Activated CD8-positive, alpha-beta memory T cell treated with anti-CD3 and anti-CD28 coated beads, Interleukin-2, amount 50 U/mL, for 48 hours (primary cell): ENCODE results near the gene ZNF33B.
"Not testable (repeated sequence)": the region's sequence is repeated elsewhere in the genome, so short reads cannot be mapped to it uniquely, and the experiment has no call there.

ENCODE experiments used
- DNase-seq: peaks from one replicate; pipeline ENCODE4 v3.0.0-alpha.2; 2020

ZNF33B gene

GRCh38 chr10:42638055-42638820, at the start of gene ZNF33B:
Gene ZNF33B (minus strand): TSS chr10:42638570. CDS start chr10:42636928, 1,642 bp downstream.
- DNase-seq: peak; percentile 96

GRCh38 chr10:42684517-42684916, 46.1 kb upstream of the ZNF33B start:
- DNase-seq: no peak

- DNase-seq: no peak
Observed at GRCh38 chr10:42680267-42680666, 41.9 kb upstream of the ZNF33B start.

- DNase-seq: not testable (repeated sequence)
Observed at GRCh38 chr10:42665181-42665979, 27.0 kb upstream of the ZNF33B start.

- DNase-seq: no peak
Observed at GRCh38 chr10:42654419-42654818, 16.0 kb upstream of the ZNF33B start.

- DNase-seq: no peak
Observed at GRCh38 chr10:42652858-42653257, 14.5 kb upstream of the ZNF33B start.

GRCh38 chr10:42650374-42650773, 12.0 kb upstream of the ZNF33B start:
- DNase-seq: no peak

- DNase-seq: no peak
Observed at GRCh38 chr10:42648512-42648911, 10.1 kb upstream of the ZNF33B start.

- no peak for DNase-seq
Observed at GRCh38 chr10:42646687-42647640, 8.6 kb upstream of the ZNF33B start.

GRCh38 chr10:42646214-42646613, 7.8 kb upstream of the ZNF33B start:
- DNase-seq: no peak

GRCh38 chr10:42645516-42645915, 7.1 kb upstream of the ZNF33B start:
- no peak for DNase-seq

GRCh38 chr10:42645103-42645502, 6.7 kb upstream of the ZNF33B start:
- DNase-seq: no peak

GRCh38 chr10:42640610-42641229, 2.4 kb upstream of the ZNF33B start:
- no peak for DNase-seq

GRCh38 chr10:42638821-42639270, 476 bp upstream of the ZNF33B start:
- DNase-seq: no peak

GRCh38 chr10:42637648-42638054, 719 bp downstream of the ZNF33B start:
- no peak for DNase-seq

- no peak for DNase-seq
Observed at GRCh38 chr10:42637142-42637541, 1.2 kb downstream of the ZNF33B start.

GRCh38 chr10:42635098-42635497, 3.3 kb downstream of the ZNF33B start:
- no peak for DNase-seq

GRCh38 chr10:42632564-42632963, 5.8 kb downstream of the ZNF33B start:
- DNase-seq: no peak

GRCh38 chr10:42630537-42631134, 7.7 kb downstream of the ZNF33B start:
- no peak for DNase-seq

- no peak for DNase-seq
Observed at GRCh38 chr10:42623929-42624328, 14.4 kb downstream of the ZNF33B start.

- DNase-seq: no peak
Observed at GRCh38 chr10:42618424-42618823, 19.9 kb downstream of the ZNF33B start.

GRCh38 chr10:42615419-42615818, 23.0 kb downstream of the ZNF33B start:
- no peak for DNase-seq
